Tibial nerve (tissue), 4 donors: Measurements from ENCODE around the gene ITIH3. TPM values are rescaled to one million over a fixed set of nuclear protein-coding genes. Genes with fewer than 3 reads are reported as not detected.
A peak's percentile ranks its signal among the peaks of the same experiment; 100 is the strongest.

Experiments
- DNase-seq, 2 donors: peaks; one replicate each; pipeline ENCODE4 v3.0.0-alpha.2; 2019; ENCODE audit warnings: low spot score in 2 of 2
- H3K27ac ChIP-seq, 4 donors: fragments of 200-600 bp; sonication (generic) in 3 of 4; one replicate each; pipeline ENCODE4 v1.5.1; 2017 to 2019; ENCODE audit warnings: mild to moderate bottlenecking in 1 of 4
- H3K27me3 ChIP-seq, 2 donors: fragments of 200-600 bp; sonication (generic) in 1 of 2; one replicate each; pipeline versions ENCODE4 v1.5.1 to v1.6.0; 2017 to 2019
- H3K36me3 ChIP-seq, 3 donors: fragments of 200-600 bp; sonication (generic); one replicate each; pipeline ENCODE4 v1.5.1; 2018 to 2019
- H3K4me1 ChIP-seq, 4 donors: fragments of 200-600 bp; sonication (generic) in 3 of 4; one replicate each; pipeline ENCODE4 v1.5.1; 2017 to 2019
- H3K4me3 ChIP-seq, 4 donors: fragments of 200-600 bp; sonication (generic) in 3 of 4; one replicate each; pipeline ENCODE4 v1.5.1; 2017 to 2019; ENCODE audit warnings: mild to moderate bottlenecking in 1 of 4, moderate library complexity in 1 of 4
- H3K9me3 ChIP-seq, 4 donors: fragments of 200-600 bp; sonication (generic) in 3 of 4; one replicate each; pipeline ENCODE4 v1.5.1; 2017 to 2019
- CTCF ChIP-seq, 5 experiments: fragments of 200-600 bp in 3 of 5; fragments of 450-650 bp in 2 of 5; sonication (generic) in 3 of 5; IDR thresholded peaks; one replicate each; pipeline ENCODE4 v1.5.1; 2016 to 2019; ENCODE audit warnings: antibody characterized with exemption in 5 of 5, mild to moderate bottlenecking in 3 of 5, moderate library complexity in 2 of 5
- EP300 ChIP-seq, 2 donors: sonication (generic); formaldehyde crosslinking; IDR thresholded peaks; one replicate each; pipeline ENCODE4 v1.6.1; 2017; ENCODE audit warnings: antibody characterized with exemption in 2 of 2, mild to moderate bottlenecking in 1 of 2
- POLR2A ChIP-seq, 2 donors: fragments of 450-650 bp; IDR thresholded peaks; one replicate each; pipeline ENCODE4 v1.6.1; 2017; ENCODE audit warnings: antibody characterized with exemption in 2 of 2, mild to moderate bottlenecking in 2 of 2, moderate library complexity in 2 of 2
- WGBS, 2 donors: methylation state at CpG; one replicate each; pipeline ENCODE4 v1.1.5; 2018; 5-methylcytosine and 5-hydroxymethylcytosine counted together
- total RNA-seq, 4 donors: library from RNA; depleted of rRNA; stranded (reverse); fragments of >200 nt; gene quantifications; one replicate each; pipeline ENCODE4 v1.1.0, GENCODE V29; 2016

The ITIH3 gene
- total RNA-seq, 4 donors from 2014 or later: 9.4 to 29.6 (median 20.1) TPM

GRCh38 chr3:52792961-52793695 is 1.5 kb upstream of the ITIH3 start:
- DNase-seq: no peak
- Histone ChIP-seq H3K9me3 (no peaks in the 10 kb centered on the region), H3K27ac (peak overlapping the region in 2 of 4 donors; percentile 77 to 82), H3K36me3 (no peaks in the 10 kb centered on the region), H3K4me1 (peaks cover 0 to 32% (median 10%) of the 10 kb centered on the region in 4 donors), H3K27me3 (no peaks in the 10 kb centered on the region), H3K4me3 (no peak overlapping the region)
- TF ChIP-seq EP300 (IDR thresholded peaks at IDR 0.05) (no peak), CTCF (IDR thresholded peaks at IDR 0.05) (no peak), POLR2A (IDR thresholded peaks at IDR 0.05) (no peak)
- WGBS, 2 donors: 81 to 82% methylated on average over 15 to 18 of the region's 18 CpGs

GRCh38 chr3:52793702-52794611 is 639 bp upstream of the ITIH3 start:
- Histone ChIP-seq H3K4me3 (no peak overlapping the region), H3K27me3 (no peaks in the 10 kb centered on the region), H3K9me3 (no peaks in the 10 kb centered on the region), H3K4me1 (peaks cover 0 to 30% (median 10%) of the 10 kb centered on the region in 4 donors), H3K36me3 (no peaks in the 10 kb centered on the region), H3K27ac (peak overlapping the region in 3 of 4 donors; percentile 42 to 82 (median 77))
- no peak for TF ChIP-seq POLR2A (IDR thresholded peaks at IDR 0.05)
- TF ChIP-seq EP300 (IDR thresholded peaks at IDR 0.05): no peak
- no peak for TF ChIP-seq CTCF (IDR thresholded peaks at IDR 0.05)
- DNase-seq: no peak
- 47 to 74% methylated on average over 8 to 9 of the region's 9 CpGs for WGBS, 2 donors

GRCh38 chr3:52795298-52795900 is 803 bp downstream of the ITIH3 start:
- TF ChIP-seq POLR2A (IDR thresholded peaks at IDR 0.05) (no peak), EP300 (IDR thresholded peaks at IDR 0.05) (no peak), CTCF (IDR thresholded peaks at IDR 0.05) (no peak)
- WGBS, 2 donors: 44 to 57% methylated on average over 9 of the region's 9 CpGs
- no peaks in the 10 kb centered on the region for H3K36me3 ChIP-seq
- H3K4me3 ChIP-seq: no peak overlapping the region
- peaks cover 0 to 30% (median 10%) of the 10 kb centered on the region in 4 donors for H3K4me1 ChIP-seq
- H3K27me3 ChIP-seq: no peaks in the 10 kb centered on the region
- DNase-seq: no peak
- H3K9me3 ChIP-seq: no peaks in the 10 kb centered on the region
- H3K27ac ChIP-seq: peak overlapping the region in 3 of 4 donors; percentile 50 to 82 (median 77)

GRCh38 chr3:52796411-52796810 is 1.8 kb downstream of the ITIH3 start:
- TF ChIP-seq EP300 (IDR thresholded peaks at IDR 0.05) (no peak), CTCF (IDR thresholded peaks at IDR 0.05) (no peak), POLR2A (IDR thresholded peaks at IDR 0.05) (no peak)
- no peak overlapping the region for H3K4me3 ChIP-seq

More at GRCh38 chr3:52796411-52796810, 1.8 kb downstream of the ITIH3 start:
- Histone ChIP-seq H3K4me1 (peaks cover 0 to 30% (median 10%) of the 10 kb centered on the region in 4 donors), H3K9me3 (no peaks in the 10 kb centered on the region), H3K27ac (peak overlapping the region in 1 of 4 donors; percentile 82), H3K27me3 (no peaks in the 10 kb centered on the region), H3K36me3 (no peaks in the 10 kb centered on the region)
- DNase-seq: no peak
- 95% methylated on average over 9 of the region's 9 CpGs for WGBS, 2 donors
